Measurements from ENCODE around the gene MAB21L2.

DNA sequence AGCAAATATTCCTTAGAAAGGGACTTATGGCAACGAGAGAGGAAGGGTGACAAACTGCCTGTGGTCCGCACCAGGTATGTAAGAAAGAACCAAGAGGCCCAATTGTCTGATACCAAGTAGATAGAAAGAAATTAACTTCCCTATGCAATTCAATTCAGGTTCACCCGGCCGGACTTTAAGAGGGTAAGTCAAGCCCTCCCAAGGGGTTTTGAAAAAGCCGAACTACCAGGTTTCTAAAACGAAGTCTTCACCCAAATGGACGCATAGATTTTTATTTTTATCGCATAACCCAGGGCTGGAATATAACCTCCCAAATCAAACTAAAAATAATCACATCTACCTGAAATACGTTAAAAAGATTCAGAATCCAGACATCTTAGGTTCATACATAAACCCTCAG is 1.6 kb upstream of the MAB21L2 start:
- no peak for TF ChIP-seq JUN (IDR thresholded peaks at IDR 0.05; ENCODE audit: low read depth, low read length)
- no peak for TF ChIP-seq ZNF274 (IDR thresholded peaks at IDR 0.05; ENCODE audit: borderline replicate concordance, extremely low read depth, low read length)
- TF ChIP-seq CTCF (IDR thresholded peaks at IDR 0.05; ENCODE audit: control extremely low read depth in 1 of 3, insufficient read depth in 1 of 3, low read depth in 1 of 3, low read length in 3 of 3): no peak
- TF ChIP-seq MAFK (IDR thresholded peaks at IDR 0.05; ENCODE audit: low read depth, low read length): no peak
- TF ChIP-seq SRF (IDR thresholded peaks at IDR 0.05; ENCODE audit: low read depth, low read length): no peak
- TF ChIP-seq YY1 (IDR thresholded peaks at IDR 0.05; ENCODE audit: low read depth, low read length): no peak
- no peak for TF ChIP-seq EP300 (IDR thresholded peaks at IDR 0.05; ENCODE audit: borderline replicate concordance in 1 of 2, low read depth in 2 of 2, low read length in 2 of 2)
